ENCODE results near the gene RPL36A.

Gene RPL36A

DNA sequence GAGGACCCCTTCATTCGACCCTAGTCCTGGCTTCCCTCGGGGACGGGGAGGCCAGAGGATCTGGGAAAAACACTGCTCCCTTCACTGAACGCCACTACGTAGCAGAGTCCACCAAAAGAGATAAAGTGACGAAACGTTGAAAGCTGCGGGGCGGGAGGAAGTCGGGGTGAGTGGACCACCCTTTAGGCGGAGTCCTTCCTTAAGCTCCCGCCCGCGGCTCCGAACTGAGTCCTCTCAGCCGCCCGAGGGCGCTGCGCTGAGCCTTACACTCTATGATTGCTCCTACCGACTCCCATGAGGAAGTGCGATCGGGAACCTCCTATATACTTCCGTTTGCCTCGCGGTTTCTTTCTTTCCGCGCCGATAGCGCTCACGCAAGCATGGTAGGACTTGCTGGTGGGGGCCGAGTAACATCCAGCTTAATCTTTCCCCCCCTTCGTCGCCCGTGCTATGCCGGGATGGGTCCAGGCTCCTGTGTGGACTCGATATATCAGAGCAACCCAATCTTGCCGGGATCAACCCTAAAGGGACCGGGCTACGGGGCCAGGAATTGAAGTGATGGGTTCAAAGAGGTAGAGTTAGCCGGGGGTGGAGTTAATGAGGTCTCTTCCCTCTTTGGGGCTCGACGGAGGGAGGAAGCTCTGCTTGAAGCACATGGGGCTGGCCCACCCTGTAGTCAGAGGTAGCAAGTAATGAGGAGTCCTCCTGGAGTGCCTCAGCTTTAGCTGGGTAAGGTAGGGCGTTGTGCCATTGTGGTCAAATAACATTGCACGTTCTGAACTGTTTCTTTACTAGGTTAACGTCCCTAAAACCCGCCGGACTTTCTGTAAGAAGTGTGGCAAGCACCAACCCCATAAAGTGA lies at the start of gene RPL36A:
RPL36A (plus strand) TSS at position 348 of the 862 bp plus-strand sequence; CDS start at position 381, 33 bp downstream.
- TF ChIP-seq, protein P1, sequence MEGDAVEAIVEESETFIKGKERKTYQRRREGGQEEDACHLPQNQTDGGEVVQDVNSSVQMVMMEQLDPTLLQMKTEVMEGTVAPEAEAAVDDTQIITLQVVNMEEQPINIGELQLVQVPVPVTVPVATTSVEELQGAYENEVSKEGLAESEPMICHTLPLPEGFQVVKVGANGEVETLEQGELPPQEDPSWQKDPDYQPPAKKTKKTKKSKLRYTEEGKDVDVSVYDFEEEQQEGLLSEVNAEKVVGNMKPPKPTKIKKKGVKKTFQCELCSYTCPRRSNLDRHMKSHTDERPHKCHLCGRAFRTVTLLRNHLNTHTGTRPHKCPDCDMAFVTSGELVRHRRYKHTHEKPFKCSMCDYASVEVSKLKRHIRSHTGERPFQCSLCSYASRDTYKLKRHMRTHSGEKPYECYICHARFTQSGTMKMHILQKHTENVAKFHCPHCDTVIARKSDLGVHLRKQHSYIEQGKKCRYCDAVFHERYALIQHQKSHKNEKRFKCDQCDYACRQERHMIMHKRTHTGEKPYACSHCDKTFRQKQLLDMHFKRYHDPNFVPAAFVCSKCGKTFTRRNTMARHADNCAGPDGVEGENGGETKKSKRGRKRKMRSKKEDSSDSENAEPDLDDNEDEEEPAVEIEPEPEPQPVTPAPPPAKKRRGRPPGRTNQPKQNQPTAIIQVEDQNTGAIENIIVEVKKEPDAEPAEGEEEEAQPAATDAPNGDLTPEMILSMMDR (conservative IDR thresholded peaks at IDR 0.05; ENCODE audit: low read length), result peak; percentile 71
- DNase-seq (ENCODE audit: low read depth), result peak; percentile 87
- H3K4me3 ChIP-seq (ENCODE audit: low read length), result peak within 1 kb of the TSS; percentile 76

- DNase-seq (ENCODE audit: low read depth), result peak; percentile 33
- TF ChIP-seq, protein P1 (conservative IDR thresholded peaks at IDR 0.05; ENCODE audit: low read length), result no peak
- peak overlapping the region; percentile 78 for H3K4me3 ChIP-seq (ENCODE audit: low read length)
Observed at GRCh38 chrX:101347859-101348451, 42.9 kb upstream of the RPL36A start.

DNA sequence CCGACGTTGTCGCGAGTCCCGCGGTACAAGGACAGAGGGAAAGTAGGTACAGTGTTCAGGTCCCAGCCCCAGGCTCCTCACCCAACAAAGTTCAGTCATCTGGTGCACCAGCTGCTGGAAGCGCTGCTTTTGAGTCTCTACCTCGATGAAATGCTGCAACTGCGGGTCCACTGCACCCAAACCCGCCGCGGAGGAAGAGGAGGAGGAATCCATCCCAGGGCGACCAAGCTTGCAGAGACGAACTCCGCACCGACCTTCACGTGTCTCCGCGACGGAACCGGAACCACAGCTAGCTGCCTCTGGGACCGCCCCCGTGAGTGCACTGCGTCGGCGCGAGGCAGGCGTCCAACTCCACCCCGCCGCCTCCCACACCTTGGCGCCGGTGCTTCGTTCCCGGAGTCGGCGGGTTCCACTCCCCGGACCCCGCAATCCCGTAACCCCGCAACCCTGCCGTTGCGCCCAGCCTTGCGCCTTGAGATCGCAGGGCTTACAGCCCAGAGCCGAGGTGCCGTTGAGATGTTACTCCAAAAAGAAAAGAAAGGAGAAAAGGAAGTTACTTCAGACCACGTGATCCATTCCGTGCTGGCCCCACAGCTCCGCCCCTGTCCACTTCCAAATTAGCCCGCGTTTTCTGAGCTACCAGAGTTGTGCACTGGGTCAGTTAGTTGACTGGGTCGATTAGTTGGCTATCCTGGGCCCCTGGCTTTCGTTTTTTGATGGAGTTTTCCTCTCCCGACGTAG lies 42.2 kb upstream of the RPL36A start, which contains the start of gene TIMM8A:
TIMM8A (minus strand) TSS at position 291 of the 741 bp plus-strand sequence; CDS start at position 213, 78 bp downstream.
- TF ChIP-seq, protein P1 (conservative IDR thresholded peaks at IDR 0.05; ENCODE audit: low read length), result no peak
- peak; percentile 57 for DNase-seq (ENCODE audit: low read depth)
- H3K4me3 ChIP-seq (ENCODE audit: low read length), result peak within 1 kb of the TSS; percentile 78

DNA sequence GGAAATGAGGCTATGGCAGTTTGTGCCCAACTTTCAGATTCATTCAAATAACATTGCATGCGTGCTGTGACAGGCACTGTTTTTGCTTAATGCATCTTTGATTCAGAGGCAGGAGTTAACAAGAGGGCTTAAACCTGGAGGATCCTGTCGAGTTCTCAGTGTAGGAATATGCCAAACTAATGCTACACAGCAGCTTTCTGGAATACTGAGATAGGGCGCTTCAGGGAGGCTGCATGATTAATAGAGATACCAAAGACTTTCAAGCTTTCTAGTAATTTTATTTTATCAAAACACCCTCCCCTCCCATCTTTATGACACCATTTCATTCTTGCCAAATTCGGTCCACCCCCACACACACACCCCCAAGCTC lies 41.6 kb upstream of the RPL36A start:
- no peak for DNase-seq (ENCODE audit: low read depth)
- TF ChIP-seq, protein P1 (conservative IDR thresholded peaks at IDR 0.05; ENCODE audit: low read length), result no peak
- peak overlapping the region; percentile 78 for H3K4me3 ChIP-seq (ENCODE audit: low read length)

DNA sequence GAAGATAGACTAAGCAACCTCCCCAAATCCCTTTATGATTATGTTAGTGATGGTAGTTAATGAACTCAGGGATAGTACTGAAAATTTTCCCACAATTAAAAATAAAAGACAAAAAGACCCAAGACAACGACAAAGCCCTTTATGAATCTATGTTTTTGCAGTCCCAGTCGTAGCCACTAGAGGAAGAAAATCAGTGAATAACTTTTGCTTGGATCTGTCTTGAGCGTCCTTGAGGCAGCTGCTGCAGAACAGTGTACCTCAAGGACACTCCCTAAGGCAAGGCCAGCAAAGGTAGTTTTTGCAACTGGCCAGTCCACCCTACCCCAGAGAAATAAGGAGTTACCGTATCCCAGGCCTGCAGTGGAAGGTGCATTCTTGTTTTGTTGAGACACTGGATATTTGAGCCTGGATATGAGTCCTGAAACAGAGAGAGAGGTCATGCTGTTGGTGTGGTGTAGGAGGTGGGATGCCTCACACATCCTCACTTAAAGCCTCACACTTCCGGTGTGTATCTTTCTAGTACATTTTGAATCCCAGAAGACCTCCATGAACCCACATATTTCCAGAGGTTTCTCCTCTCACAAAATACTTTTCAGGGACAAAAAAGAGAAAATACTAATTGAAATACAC lies 33.5 kb upstream of the RPL36A start:
- peak; percentile 2 for DNase-seq (ENCODE audit: low read depth)
- TF ChIP-seq, protein P1 (conservative IDR thresholded peaks at IDR 0.05; ENCODE audit: low read length), result peak; percentile 37
- no peak overlapping the region for H3K4me3 ChIP-seq (ENCODE audit: low read length)

- peak; percentile 3 for DNase-seq (ENCODE audit: low read depth)
- TF ChIP-seq, protein P1 (conservative IDR thresholded peaks at IDR 0.05; ENCODE audit: low read length), result no peak
- no peak overlapping the region for H3K4me3 ChIP-seq (ENCODE audit: low read length)
Observed at GRCh38 chrX:101359966-101360365, 30.8 kb upstream of the RPL36A start.
